ENCODE results near the gene CNIH3. TPM values are rescaled to one million over a fixed set of nuclear protein-coding genes. Genes with fewer than 3 reads are reported as not detected.

CNIH3 gene
- total and polyA plus RNA-seq, 2 of the 4 experiments (the other 2 are of a cell fraction): 2.0 to 2.9 TPM

DNA sequence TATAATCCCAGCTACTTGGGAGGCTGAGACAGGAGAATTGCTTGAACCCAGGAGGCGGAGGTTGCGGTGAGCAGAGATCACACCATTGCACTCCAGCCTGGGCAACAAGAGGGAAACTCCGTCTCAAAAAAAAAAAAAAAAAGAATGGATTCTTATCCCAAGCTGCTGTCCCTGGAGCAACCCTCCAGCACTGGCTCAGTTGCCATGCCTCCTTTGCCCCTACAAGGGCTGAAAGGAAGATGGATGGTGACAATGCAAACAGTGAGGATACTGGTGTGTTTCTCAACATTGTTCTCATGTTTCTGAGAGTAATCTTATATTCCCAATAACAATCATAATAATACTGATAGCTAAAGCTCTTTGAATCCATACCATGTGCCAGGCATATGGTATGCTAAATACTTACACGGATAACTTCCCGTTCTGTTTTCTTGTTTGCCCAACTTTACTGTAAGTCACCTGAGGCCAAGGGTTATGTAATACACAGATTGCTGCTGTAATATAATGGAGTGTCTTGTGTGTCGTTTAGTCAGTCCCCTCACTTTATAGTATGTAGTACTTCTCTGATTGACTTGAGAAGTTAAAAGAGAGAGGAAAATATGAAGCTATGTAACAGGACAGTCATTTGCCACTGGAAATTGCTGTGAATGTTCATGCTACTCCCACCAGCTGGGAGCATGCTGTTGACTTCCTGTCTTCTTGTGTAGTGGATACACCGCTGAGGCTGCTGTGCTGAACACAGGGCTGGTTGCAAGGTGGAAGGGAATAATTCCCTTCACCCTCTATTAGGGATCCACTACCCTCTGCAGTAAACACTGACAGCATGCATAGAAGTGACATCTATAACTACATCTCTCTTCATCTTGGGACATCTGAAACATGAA, 153.6 kb downstream of the CNIH3 start (continued):
- TF ChIP-seq BHLHE40 (IDR thresholded peaks at IDR 0.05; ENCODE audit: low read depth, low read length) (no peak), MAZ (IDR thresholded peaks at IDR 0.05; ENCODE audit: borderline replicate concordance, low read depth, low read length) (no peak), RFX5 (IDR thresholded peaks at IDR 0.05; ENCODE audit: low read depth, low read length) (no peak)

DNA sequence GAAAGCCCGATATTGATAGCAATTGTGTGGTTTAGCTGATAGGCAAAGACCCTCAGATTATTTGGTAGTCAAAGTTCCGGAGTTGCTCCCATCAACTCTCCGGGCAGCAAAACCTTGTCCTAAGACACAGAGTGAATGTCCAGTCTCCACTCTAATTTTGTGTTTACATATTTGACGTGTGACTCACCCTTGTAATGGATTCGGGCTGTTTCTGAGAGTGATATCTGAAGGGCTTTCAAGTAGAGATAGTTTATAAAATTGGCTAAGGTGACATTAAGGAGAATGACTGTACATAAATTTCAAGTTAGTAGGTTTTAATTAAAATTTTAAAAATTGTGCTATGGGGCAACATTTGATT, 154.2 kb downstream of the CNIH3 start:
- in situ Hi-C loops (cut with MboI; ENCODE audit: low sequenced_read_pairs) (no loop called here), dilution Hi-C loops (cut with HindIII; ENCODE audit: low sequenced_read_pairs, unreplicated experiment) (no loop called here), intact Hi-C loops (cut with micrococcal nuclease) (no loop called here)
- peaks cover 4% of the 10 kb centered on the region for H3K4me1 ChIP-seq (ENCODE audit: control insufficient read depth, insufficient read depth, low read length)
- no peak overlapping the region; the same call in 1 of the 2 replicates for H3K27ac ChIP-seq (ENCODE audit: insufficient read depth, low read length)
- H3K27me3 ChIP-seq (ENCODE audit: control insufficient read depth, insufficient read depth, low read length): peaks cover 8% of the 10 kb centered on the region; the same call in 1 of the 2 replicates
- H2BK15ac ChIP-seq (ENCODE audit: low read depth, low read length): peak overlapping the region; percentile 8; the same call in 1 of the 3 replicates
- no peaks in the 10 kb centered on the region for H3K36me3 ChIP-seq (ENCODE audit: control insufficient read depth, insufficient read depth, low read length)
- H4K91ac ChIP-seq (ENCODE audit: insufficient read depth, low read depth, low read length): no peak overlapping the region
- H3K14ac ChIP-seq (replicated peaks; ENCODE audit: low read depth, low read length): peak overlapping the region; percentile 70; the same call in 1 of the 2 replicates
- TF ChIP-seq SMC3 (IDR thresholded peaks at IDR 0.05; ENCODE audit: low read depth, low read length) (no peak), CEBPB (IDR thresholded peaks at IDR 0.05; ENCODE audit: low read depth, low read length) (no peak), MAFK (IDR thresholded peaks at IDR 0.05; ENCODE audit: low read depth, low read length) (no peak), FOS (IDR thresholded peaks at IDR 0.05; ENCODE audit: low read depth, low read length) (peak; percentile 66; the same call in 1 of the 2 replicates), MXI1 (IDR thresholded peaks at IDR 0.05; ENCODE audit: borderline replicate concordance, low read depth, low read length) (no peak)
- H3K23ac ChIP-seq (ENCODE audit: low read depth, low read length): no peak overlapping the region
- no peak overlapping the region; the same call in 1 of the 2 replicates for H3K56ac ChIP-seq (ENCODE audit: extremely low read depth, insufficient read depth, low read length)
- H2AK9ac ChIP-seq (replicated peaks; ENCODE audit: low read depth, low read length, poor library complexity): no peak overlapping the region
- H3K4ac ChIP-seq (ENCODE audit: low read depth, low read length): peak overlapping the region; percentile 91; the same call in 1 of the 2 replicates
- BruUV-seq (replicated peaks): no TSS peak
- DNase-seq (peak; percentile 74), ATAC-seq (ENCODE audit: low read depth) (peak; percentile 88)
- peak overlapping the region; percentile 84 for H2BK20ac ChIP-seq (ENCODE audit: low read depth, low read length)
- H3K4me2 ChIP-seq (ENCODE audit: low read depth, low read length): peak overlapping the region; percentile 50; the same call in 1 of the 2 replicates
- POLR2A ChIA-PET (ENCODE audit: unreplicated experiment): no interaction called here
- CTCF ChIA-PET: interaction anchor here (1.1 kb wide), 1 partner anchor 13 kb away, joined by 6 read pairs; no protein-coding TSS in a partner anchor
- H2BK120ac ChIP-seq (ENCODE audit: low read depth, low read length): peak overlapping the region; percentile 87
- H3K4me3 ChIP-seq (ENCODE audit: insufficient read depth, low read depth, low read length): no peak overlapping the region
- H3K9me1 ChIP-seq (ENCODE audit: insufficient read depth, low read length): peaks cover 9% of the 10 kb centered on the region; the same call in 1 of the 2 replicates
- H2AK5ac ChIP-seq (ENCODE audit: low read depth, low read length): peak overlapping the region; percentile 83; the same call in 1 of the 2 replicates
- H2BK5ac ChIP-seq (ENCODE audit: low read depth, low read length, poor library complexity, severe bottlenecking): peak overlapping the region; percentile 8
- no peak overlapping the region for H4K5ac ChIP-seq (ENCODE audit: low read depth, low read length)
- H3K18ac ChIP-seq (ENCODE audit: low read depth, low read length): no peak overlapping the region; the same call in 1 of the 2 replicates
- no peaks in the 10 kb centered on the region for H3K9me3 ChIP-seq (ENCODE audit: control insufficient read depth, insufficient read depth, low read length)
- no peak overlapping the region for H2AFZ ChIP-seq (replicated peaks; ENCODE audit: low read length, poor library complexity)
- H3K79me1 ChIP-seq (ENCODE audit: low read depth in 1 of 2, low read length in 2 of 2): no peaks in the 10 kb centered on the region
- H3K9ac ChIP-seq (ENCODE audit: low read depth, low read length): no peak overlapping the region
- WGBS, 2 experiments (ENCODE audit: extremely low coverage in 2 of 2, insufficient read length in 1 of 2): 20% methylated on average over 1 of the region's 5 CpGs; no CpG with 5 or more reads in 1 of the 2 experiments
- peaks cover 3% of the 10 kb centered on the region; the same call in 1 of the 2 replicates for H4K20me1 ChIP-seq (ENCODE audit: insufficient read depth, low read length)
- peak overlapping the region in 1 of 2 experiments; percentile 28; a peak in 1 of 4 replicates for H4K8ac ChIP-seq (ENCODE audit: low read depth in 2 of 2, low read length in 2 of 2)

All from IMR-90 (cell line).